ENCODE data around the gene KLC4. TPM values are rescaled to one million over a fixed set of nuclear protein-coding genes. Genes with fewer than 3 reads are reported as not detected.

The KLC4 gene
- total and polyA plus RNA-seq, 9 of the 15 experiments (the other 6 are each of a cell fraction or from before 2014, with no cell fraction given), result 1.7 to 16.2 (median 7.7) TPM

DNA sequence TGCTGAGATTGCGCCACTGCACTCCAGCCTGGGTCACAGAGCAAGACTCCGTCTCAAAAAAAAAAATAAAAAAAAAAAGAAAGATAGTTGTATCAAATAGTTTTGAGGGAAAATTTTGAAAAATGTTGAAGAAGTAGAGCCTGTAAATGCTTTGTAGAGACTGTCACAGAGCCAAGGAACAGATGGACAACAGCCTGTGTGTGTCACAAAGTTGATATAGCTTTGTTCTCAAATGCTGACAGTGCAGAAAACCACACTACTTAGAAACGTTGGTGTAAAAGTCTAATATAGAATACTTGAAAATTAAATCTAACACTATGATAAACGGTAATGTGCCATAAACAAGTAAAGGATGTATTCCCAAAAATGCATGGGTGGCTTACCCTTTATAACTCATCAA, 42.1 kb downstream of the KLC4 start:
- FAIRE-seq (no peak), DNase-seq (ENCODE audit: extremely low read depth in 1 of 4, low spot score in 3 of 4) (no peak), ATAC-seq (no peak)
- H4K20me1 ChIP-seq (replicated peaks; ENCODE audit: control insufficient read depth, insufficient read depth, low read length), result no peaks in the 10 kb centered on the region
- no peaks in the 10 kb centered on the region for H3K79me2 ChIP-seq (ENCODE audit: control insufficient read depth, insufficient read depth, low read length)
- H3K9me1 ChIP-seq (ENCODE audit: control insufficient read depth, insufficient read depth, low read length), result no peaks in the 10 kb centered on the region
- no peaks in the 10 kb centered on the region for H3K36me3 ChIP-seq (ENCODE audit: control insufficient read depth, insufficient read depth, low read length)
- TF ChIP-seq CREM (IDR thresholded peaks at IDR 0.05; ENCODE audit: low read depth) (no peak), TSC22D4 (tag; IDR thresholded peaks at IDR 0.05) (no peak), E2F3 (CRISPR knock-in tag; IDR thresholded peaks at IDR 0.05) (no peak), ZNF316 (IDR thresholded peaks at IDR 0.05) (peak; percentile 98), MAFK (IDR thresholded peaks at IDR 0.05; ENCODE audit: low read length) (peak; percentile 98), ZNF717 (CRISPR knock-in tag; IDR thresholded peaks at IDR 0.05) (no peak), BCOR (IDR thresholded peaks at IDR 0.05) (no peak), C11orf30 (IDR thresholded peaks at IDR 0.05; ENCODE audit: low read depth) (peak; percentile 95), PTTG1 (tag; IDR thresholded peaks at IDR 0.05; ENCODE audit: low read depth) (no peak), MAFF (IDR thresholded peaks at IDR 0.05; ENCODE audit: low read length) (peak; percentile 98), MAFG (tag; conservative IDR thresholded peaks at IDR 0.05) (peak; percentile 95), ZNF583 (CRISPR knock-in tag; IDR thresholded peaks at IDR 0.05) (no peak)
- intact Hi-C loops (cut with micrococcal nuclease) (no loop called here), in situ Hi-C loops (cut with MboI) (no loop called here)
- H3K27ac ChIP-seq (ENCODE audit: extremely low read depth, low read depth, low read length), result no peak overlapping the region
- ChIA-PET POLR2A (no interaction called here), CTCF (ENCODE audit: low intra/inter-chr PET ratio) (no interaction called here)
- no peaks in the 10 kb centered on the region for H3K9me3 ChIP-seq (replicated peaks; ENCODE audit: control insufficient read depth, insufficient read depth, low read depth, low read length)
- no peak overlapping the region for H3K4me3 ChIP-seq
- H2AFZ ChIP-seq (ENCODE audit: low read depth, low read length), result no peak overlapping the region
- no peak overlapping the region for H3K9ac ChIP-seq (ENCODE audit: insufficient read depth in 1 of 2, low read depth in 2 of 2, low read length in 2 of 2)
- WGBS (ENCODE audit: insufficient coverage, low coverage, missing lambda C conversion rate), result 53% methylated on average over 4 of the region's 4 CpGs
- H3K27me3 ChIP-seq (ENCODE audit: control insufficient read depth in 2 of 2, insufficient read depth in 2 of 2, low read length in 2 of 2), result no peaks in the 10 kb centered on the region
- no TSS peak for BruUV-seq (replicated peaks)
- peaks cover 11 to 16% of the 10 kb centered on the region in 2 experiments for H3K4me1 ChIP-seq (replicated peaks in 1 of 2; ENCODE audit: control insufficient read depth in 2 of 2, insufficient read depth in 2 of 2, low read length in 2 of 2)
- H3K4me2 ChIP-seq (ENCODE audit: insufficient read depth, low read length), result no peak overlapping the region
